H9 (cell line): ENCODE measurements around the gene PLA2R1. TPM values are rescaled to one million over a fixed set of nuclear protein-coding genes. Genes with fewer than 3 reads are reported as not detected.

ENCODE experiments used
- DNase-seq: peaks from one replicate; pipeline ENCODE4 v3.0.0-alpha.2; 2017
- H2AFZ ChIP-seq: one replicate; pipeline ENCODE4 v1.6.1; 2013; ENCODE audit warnings: mild to moderate bottlenecking, low read length, control low read depth, moderate library complexity
- H2AK5ac ChIP-seq: 2 replicates; pipeline ENCODE4 v1.6.1; 2013; ENCODE audit warnings: low read length, control low read depth, mixed read lengths; ENCODE audit not compliant: insufficient read length
- H2BK120ac ChIP-seq: one replicate; pipeline ENCODE4 v1.6.1; 2013; ENCODE audit warnings: low read depth, mild to moderate bottlenecking, low read length, control low read depth, inconsistent platforms; ENCODE audit not compliant: poor library complexity, severe bottlenecking
- H2BK12ac ChIP-seq: 2 replicates; pipeline ENCODE4 v1.6.1; 2013; ENCODE audit warnings: low read length, control low read depth, mixed read lengths, low read depth; ENCODE audit not compliant: insufficient read length
- H2BK15ac ChIP-seq: 2 replicates; pipeline ENCODE4 v1.6.1; 2013; ENCODE audit warnings: low read depth, low read length, control low read depth
- H2BK20ac ChIP-seq: one replicate; pipeline ENCODE4 v1.6.1; 2013; ENCODE audit warnings: low read depth, mild to moderate bottlenecking, low read length, control low read depth, inconsistent platforms; ENCODE audit not compliant: poor library complexity, severe bottlenecking
- H2BK5ac ChIP-seq: 2 replicates; pipeline ENCODE4 v1.6.1; 2013; ENCODE audit warnings: low read length, control low read depth, mixed read lengths; ENCODE audit not compliant: insufficient read length
- H3K14ac ChIP-seq: 2 replicates; pipeline ENCODE4 v1.6.1; 2013; ENCODE audit warnings: low read length, control low read depth; ENCODE audit not compliant: insufficient read depth
- H3K18ac ChIP-seq: 2 replicates; pipeline ENCODE4 v1.6.1; 2013; ENCODE audit warnings: low read depth, mild to moderate bottlenecking, mixed read lengths, low read length, control low read depth; ENCODE audit not compliant: insufficient read length
- H3K23ac ChIP-seq: 2 replicates; pipeline ENCODE4 v1.6.1; 2013; ENCODE audit warnings: low read length, control low read depth, mixed read lengths, low read depth; ENCODE audit not compliant: insufficient read length
- H3K23me2 ChIP-seq: 2 replicates; pipeline ENCODE4 v1.6.1; 2013; ENCODE audit warnings: low read depth, mild to moderate bottlenecking, mixed read lengths, low read length, control low read depth; ENCODE audit not compliant: insufficient read length, poor library complexity, severe bottlenecking
- H3K27ac ChIP-seq: 2 replicates; pipeline ENCODE4 v1.5.1; 2013; ENCODE audit warnings: low read length, control low read depth, mixed read lengths, low read depth; ENCODE audit not compliant: insufficient read length
- H3K27me3 ChIP-seq: 2 replicates; pipeline ENCODE4 v1.6.1; 2013; ENCODE audit warnings: low read length, control low read depth, inconsistent platforms; ENCODE audit not compliant: insufficient read depth
- H3K4ac ChIP-seq: 2 replicates; pipeline ENCODE4 v1.6.1; 2013; ENCODE audit warnings: low read depth, mild to moderate bottlenecking, control low read depth, inconsistent platforms, low read length, moderate library complexity
- H3K4me1 ChIP-seq: 2 replicates; pipeline ENCODE4 v1.6.1; 2013; ENCODE audit warnings: low read length, control low read depth, inconsistent platforms; ENCODE audit not compliant: insufficient read depth
- H3K4me2 ChIP-seq: 2 replicates; pipeline ENCODE4 v1.6.1; 2013; ENCODE audit warnings: low read length, control low read depth, mixed read lengths; ENCODE audit not compliant: insufficient read length, insufficient read depth
- H3K56ac ChIP-seq: 2 replicates; pipeline ENCODE4 v1.6.1; 2013; ENCODE audit warnings: low read depth, mild to moderate bottlenecking, mixed read lengths, low read length, control low read depth; ENCODE audit not compliant: insufficient read length
- H3K79me1 ChIP-seq: 2 replicates; pipeline ENCODE4 v1.6.1; 2013; ENCODE audit warnings: low read depth, mild to moderate bottlenecking, moderate library complexity, low read length, control low read depth, inconsistent platforms; ENCODE audit not compliant: insufficient read depth, poor library complexity, severe bottlenecking
- H3K79me2 ChIP-seq: 2 replicates; pipeline ENCODE4 v1.6.1; 2013; ENCODE audit warnings: low read length, control low read depth, inconsistent platforms; ENCODE audit not compliant: insufficient read depth
- H3K9ac ChIP-seq: 2 replicates; pipeline ENCODE4 v1.6.1; 2013; ENCODE audit warnings: low read length, control low read depth, mixed read lengths; ENCODE audit not compliant: insufficient read length; ENCODE audit errors: extremely low read depth
- H3K9me3 ChIP-seq: one replicate; pipeline ENCODE4 v1.6.1; 2013; ENCODE audit warnings: low read depth, low read length, inconsistent platforms; ENCODE audit not compliant: control insufficient read depth
- H3T11ph ChIP-seq: one replicate; pipeline ENCODE4 v1.6.1; 2013; ENCODE audit warnings: mild to moderate bottlenecking, low read length, control low read depth, inconsistent platforms
- H4K20me1 ChIP-seq: one replicate; pipeline ENCODE4 v1.6.1; 2013; ENCODE audit not compliant: control insufficient read depth, insufficient read length, insufficient read depth
- H4K5ac ChIP-seq: 2 replicates; pipeline ENCODE4 v1.6.1; 2013; ENCODE audit warnings: low read depth, mild to moderate bottlenecking, mixed read lengths, low read length, control low read depth; ENCODE audit not compliant: insufficient read length
- H4K8ac ChIP-seq: replicated peaks from 2 replicates; pipeline ENCODE4 v1.6.1; 2013; ENCODE audit warnings: low read length, control low read depth, mixed read lengths, low read depth; ENCODE audit not compliant: insufficient read length
- H4K91ac ChIP-seq: 2 replicates; pipeline ENCODE4 v1.6.1; 2013; ENCODE audit warnings: low read depth, mild to moderate bottlenecking, moderate library complexity, mixed read lengths, low read length, control low read depth; ENCODE audit not compliant: insufficient read length
- H3K27ac Mint-ChIP-seq, 3 experiments: 2 replicates in 2 of 3; 3 replicates in 1 of 3; pipeline ENCODE4 v1.8.0; 2020 to 2021; ENCODE audit warnings: mixed read lengths in 3 of 3, mild to moderate bottlenecking in 1 of 3, moderate library complexity in 1 of 3
- H3K27me3 Mint-ChIP-seq: 2 replicates; pipeline ENCODE4 v1.8.0; 2021; ENCODE audit warnings: low read depth, mild to moderate bottlenecking, moderate library complexity, mixed read lengths
- H3K36me3 Mint-ChIP-seq, 3 experiments: 2 replicates in 2 of 3; 3 replicates in 1 of 3; pipeline ENCODE4 v1.8.0; 2020 to 2021; ENCODE audit warnings: low read depth in 3 of 3, mixed read lengths in 3 of 3; ENCODE audit not compliant: insufficient read depth in 1 of 3
- H3K4me1 Mint-ChIP-seq, 2 experiments: 2 replicates each; pipeline ENCODE4 v1.8.0; 2020; ENCODE audit warnings: mixed read lengths in 2 of 2
- H3K4me3 Mint-ChIP-seq, 2 experiments: 2 replicates in 1 of 2; 3 replicates in 1 of 2; pipeline ENCODE4 v1.8.0; 2020 to 2021; ENCODE audit warnings: mild to moderate bottlenecking in 2 of 2, mixed read lengths in 2 of 2, moderate library complexity in 1 of 2
- H3K9me3 Mint-ChIP-seq, 2 experiments: 2 replicates in 1 of 2; 3 replicates in 1 of 2; pipeline ENCODE4 v1.8.0; 2020; ENCODE audit warnings: mild to moderate bottlenecking in 2 of 2, mixed read lengths in 2 of 2, moderate library complexity in 1 of 2
- CTCF ChIP-seq: fragments of 200-600 bp; sonication (generic); conservative IDR thresholded peaks from 3 replicates; pipeline ENCODE4 v1.8.0; 2021; ENCODE audit warnings: antibody characterized with exemption, mild to moderate bottlenecking
- WGBS: extraction: QIAGEN DNeasy Blood & Tissue Kit; methylation state at CpG from one replicate; pipeline ENCODE4 v1.1.7; 2013; ENCODE audit warnings: missing lambda C conversion rate, low lambda C conversion rate, mixed read lengths; ENCODE audit not compliant: insufficient read length; ENCODE audit errors: extremely low coverage; 5-methylcytosine and 5-hydroxymethylcytosine counted together
- total RNA-seq: library from RNA; stranded (reverse); gene quantifications from 2 replicates; pipeline ENCODE4 v1.2.1, GENCODE V29; 2021

PLA2R1 gene
- total RNA-seq, 1 experiment from 2014 or later, result 0.83 TPM

- Histone ChIP-seq H2BK5ac (no peak overlapping the region), H3K9ac (no peak overlapping the region), H2AK5ac (no peak overlapping the region), H3K23me2 (no peaks in the 10 kb centered on the region), H2BK12ac (no peak overlapping the region), H2AFZ (no peak overlapping the region), H3K4ac (no peak overlapping the region), H2BK120ac (no peak overlapping the region), H2BK20ac (no peak overlapping the region), H4K20me1 (no peaks in the 10 kb centered on the region), H3K27ac (no peak overlapping the region), H3K27me3 (no peaks in the 10 kb centered on the region), H3K79me1 (no peaks in the 10 kb centered on the region), H3T11ph (no peak overlapping the region), H3K79me2 (no peaks in the 10 kb centered on the region), H3K4me2 (no peak overlapping the region), H3K56ac (no peak overlapping the region), H3K23ac (no peak overlapping the region), H2BK15ac (no peak overlapping the region), H4K5ac (no peak overlapping the region), H4K91ac (no peak overlapping the region), H4K8ac (no peak overlapping the region), H3K4me1 (no peaks in the 10 kb centered on the region), H3K18ac (no peak overlapping the region), H3K9me3 (no peaks in the 10 kb centered on the region), H3K14ac (no peak overlapping the region)
- no peak for DNase-seq
- H3K9me3 Mint-ChIP-seq, result no peaks in the 10 kb centered on the region
- H3K27me3 Mint-ChIP-seq, result no peaks in the 10 kb centered on the region
- TF ChIP-seq CTCF, result no peak
- no peaks in the 10 kb centered on the region for H3K36me3 Mint-ChIP-seq
- no CpG with 5 or more reads among the region's 1 CpG for WGBS
- no peak overlapping the region for H3K4me3 Mint-ChIP-seq
- no peak overlapping the region for H3K27ac Mint-ChIP-seq
- H3K4me1 Mint-ChIP-seq, result 0 out of 4 replicates have a peak, but pooled peaks cover 0 to 3% of the 10 kb centered on the region in 2 experiments
Observed at GRCh38 chr2:160035125-160035524, 27.3 kb downstream of the PLA2R1 start.
